OCI-M1 (cell line): ENCODE data around the gene ARPC1A.
"Not testable (repeated sequence)": the region's sequence is repeated elsewhere in the genome, so short reads cannot be mapped to it uniquely, and the experiment has no call there.

Source experiments
- DNase-seq: peaks from one replicate; lab custom pipeline; 2025; lab: John Stamatoyannopoulos, UW

ARPC1A gene

GRCh38 chr7:99325592-99326407, at the start of gene ARPC1A:
TSS of gene ARPC1A (plus strand) at chr7:99325898. CDS start at chr7:99333354, 7,456 bp downstream.
- DNase-seq = peak; percentile 99

- no peak for DNase-seq
These were observed 47.5 kb upstream of the ARPC1A start for GRCh38 chr7:99278180-99278579.

- not testable (repeated sequence) for DNase-seq
These were observed 41.5 kb upstream of the ARPC1A start for GRCh38 chr7:99284165-99284564.

- DNase-seq = no peak
These were observed 37.7 kb upstream of the ARPC1A start for GRCh38 chr7:99287779-99288534.

GRCh38 chr7:99289185-99289584, 36.5 kb upstream of the ARPC1A start:
- DNase-seq = no peak

DNA sequence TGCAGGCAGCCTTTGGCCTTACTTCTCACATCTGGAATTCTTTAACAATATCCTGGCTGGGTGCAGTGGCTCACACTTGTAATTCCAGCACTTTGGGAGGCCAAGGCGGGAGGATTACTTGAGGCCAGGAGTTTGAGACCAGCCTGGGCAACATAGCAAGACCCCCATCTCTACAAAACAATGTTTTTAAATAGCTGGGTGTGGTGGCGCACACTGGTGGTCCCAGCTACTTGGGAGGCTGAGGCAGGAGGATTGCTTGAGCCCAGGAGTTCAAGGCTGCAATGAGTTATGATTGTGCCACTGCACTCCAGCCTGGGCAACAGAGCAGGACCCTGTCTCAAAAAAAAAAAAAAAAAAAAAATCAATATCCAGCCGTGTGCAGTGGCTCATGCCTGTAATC, 35.5 kb upstream of the ARPC1A start:
- not testable (repeated sequence) for DNase-seq

DNA sequence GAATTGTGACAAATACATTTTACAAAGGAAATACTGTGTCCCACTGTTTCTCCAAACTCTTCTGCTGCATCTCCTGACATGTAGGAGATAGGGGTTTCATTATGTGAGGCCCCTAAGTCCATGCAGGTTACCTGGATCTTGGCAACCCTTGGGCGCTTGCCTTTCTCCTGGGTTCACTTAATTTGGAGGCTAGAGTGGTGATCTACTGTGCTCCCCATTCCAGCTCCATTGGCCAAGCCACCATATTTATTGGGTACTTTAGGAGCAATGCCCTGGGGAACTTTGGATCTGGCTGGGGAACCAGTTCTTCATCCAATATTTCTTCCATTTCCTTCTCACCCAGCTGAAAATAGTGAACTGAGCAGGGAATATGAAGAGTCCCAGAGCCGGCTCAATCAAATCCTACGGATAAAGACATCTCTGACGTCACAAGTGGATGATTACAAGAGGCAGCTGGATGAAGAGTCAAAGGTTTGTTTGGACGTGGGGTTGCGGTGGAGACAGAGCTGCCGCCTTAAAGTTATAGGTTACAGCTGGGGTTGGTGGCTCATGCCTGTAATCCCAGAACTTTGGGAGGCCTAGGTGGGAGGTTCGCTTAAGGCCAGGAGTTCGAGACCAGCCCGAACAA, 34.6 kb upstream of the ARPC1A start:
- DNase-seq = no peak

- DNase-seq = no peak
These were observed 33.6 kb upstream of the ARPC1A start for GRCh38 chr7:99292127-99292526.

- DNase-seq = peak; percentile 30
These were observed 32.5 kb upstream of the ARPC1A start for GRCh38 chr7:99293167-99293566.

DNA sequence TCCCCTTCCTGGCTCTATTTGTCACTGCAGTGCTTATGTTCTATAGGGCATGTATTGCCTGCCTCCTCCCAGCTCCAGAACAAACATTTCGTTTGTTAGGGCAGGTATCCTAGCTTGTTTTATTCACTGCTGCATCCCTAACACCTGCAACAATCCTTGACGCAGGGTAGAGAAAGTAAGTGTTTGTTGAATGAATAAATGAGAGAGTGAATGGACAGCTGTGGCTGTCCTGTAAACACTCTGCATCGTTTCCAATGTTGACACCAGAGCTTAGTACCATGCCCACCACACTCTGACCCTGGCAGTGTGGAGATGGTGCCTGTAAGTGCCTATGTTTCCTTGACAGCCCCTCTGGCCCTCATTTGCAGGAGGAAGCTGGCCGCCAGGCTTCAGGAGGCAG, 32.0 kb upstream of the ARPC1A start:
- DNase-seq = no peak

DNA sequence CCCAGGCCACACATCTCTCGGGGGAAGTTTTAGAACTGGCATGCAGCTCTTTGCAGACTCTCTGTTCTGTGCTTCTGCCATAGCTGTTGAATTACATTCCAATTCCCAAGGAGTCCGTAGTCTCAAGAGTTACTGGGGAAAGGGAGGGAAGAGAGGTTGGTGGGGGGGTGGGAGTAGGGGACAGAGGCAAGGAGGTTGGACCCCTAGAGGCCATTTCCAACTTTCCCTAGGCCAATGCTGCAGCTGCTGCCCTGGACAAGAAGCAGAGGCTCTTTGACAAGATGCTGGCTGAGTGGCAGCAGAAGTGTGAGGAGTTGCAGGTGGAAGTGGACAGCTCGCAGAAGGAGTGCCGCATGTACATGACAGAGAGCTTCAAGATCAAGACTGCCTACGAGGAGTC, 29.2 kb upstream of the ARPC1A start:
- DNase-seq = no peak

- DNase-seq = no peak
These were observed 24.2 kb upstream of the ARPC1A start for GRCh38 chr7:99301496-99301895.

GRCh38 chr7:99305473-99306260, 20.0 kb upstream of the ARPC1A start:
- no peak for DNase-seq

- no peak for DNase-seq
These were observed 17.1 kb upstream of the ARPC1A start for GRCh38 chr7:99308461-99309074.

DNA sequence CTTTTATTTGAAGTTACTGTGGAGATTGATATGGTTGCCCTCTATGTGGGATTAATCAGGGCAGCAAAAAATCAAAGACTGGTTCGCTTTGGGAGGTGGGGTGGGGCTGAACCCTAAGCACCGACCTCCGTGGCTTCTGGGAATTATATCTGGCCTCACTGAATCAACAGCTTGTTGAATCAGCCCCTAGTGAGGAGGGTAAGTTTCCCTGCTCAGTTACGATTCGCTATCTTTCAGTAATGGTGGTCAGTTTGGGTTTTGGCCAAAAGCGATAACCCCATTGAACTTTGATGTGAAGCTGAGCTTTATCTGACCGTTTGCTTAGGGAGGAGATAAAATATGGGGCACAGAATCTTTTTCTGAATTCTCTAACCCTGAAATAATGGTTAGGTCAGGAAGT, 16.6 kb upstream of the ARPC1A start:
- peak; percentile 75 for DNase-seq

DNA sequence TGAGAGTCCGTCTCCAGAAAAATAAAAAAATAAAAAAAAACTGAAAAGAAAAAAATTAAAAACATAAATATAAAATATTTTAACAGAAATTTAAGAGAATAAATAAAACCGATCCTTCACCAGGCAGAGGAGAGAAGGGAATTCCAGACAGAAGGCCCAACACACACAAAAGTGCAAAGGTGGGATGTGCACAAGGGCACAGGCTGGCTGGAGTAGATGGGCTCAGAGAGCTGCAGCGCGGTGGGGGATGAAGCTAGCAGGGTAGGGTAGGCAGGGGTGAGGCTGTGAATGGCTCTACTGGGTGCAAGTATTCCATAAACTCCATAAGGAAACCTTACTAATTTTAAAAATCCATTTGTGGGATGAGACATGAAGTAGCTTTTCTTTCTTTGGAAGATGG, 15.7 kb upstream of the ARPC1A start:
- DNase-seq = no peak

DNA sequence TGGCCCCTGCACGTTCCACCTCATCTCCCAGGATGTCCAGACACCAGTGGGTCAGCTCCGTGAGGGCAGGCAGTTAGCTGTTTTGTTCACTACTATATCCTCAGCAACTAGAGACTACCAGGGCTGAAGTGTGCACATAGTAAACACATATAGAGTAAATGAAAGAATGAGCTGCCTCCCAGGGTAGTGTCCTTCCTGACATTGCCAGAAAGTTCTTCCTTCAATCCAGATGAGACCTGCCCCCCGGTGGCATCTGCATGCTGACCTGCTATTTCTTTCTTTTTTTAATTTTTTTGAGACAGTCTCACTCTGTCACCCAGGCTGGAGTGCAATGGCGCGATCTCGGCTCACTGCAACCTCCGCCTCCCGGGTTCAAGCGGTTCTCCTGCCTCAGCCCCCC, 14.0 kb upstream of the ARPC1A start:
- no peak for DNase-seq

DNA sequence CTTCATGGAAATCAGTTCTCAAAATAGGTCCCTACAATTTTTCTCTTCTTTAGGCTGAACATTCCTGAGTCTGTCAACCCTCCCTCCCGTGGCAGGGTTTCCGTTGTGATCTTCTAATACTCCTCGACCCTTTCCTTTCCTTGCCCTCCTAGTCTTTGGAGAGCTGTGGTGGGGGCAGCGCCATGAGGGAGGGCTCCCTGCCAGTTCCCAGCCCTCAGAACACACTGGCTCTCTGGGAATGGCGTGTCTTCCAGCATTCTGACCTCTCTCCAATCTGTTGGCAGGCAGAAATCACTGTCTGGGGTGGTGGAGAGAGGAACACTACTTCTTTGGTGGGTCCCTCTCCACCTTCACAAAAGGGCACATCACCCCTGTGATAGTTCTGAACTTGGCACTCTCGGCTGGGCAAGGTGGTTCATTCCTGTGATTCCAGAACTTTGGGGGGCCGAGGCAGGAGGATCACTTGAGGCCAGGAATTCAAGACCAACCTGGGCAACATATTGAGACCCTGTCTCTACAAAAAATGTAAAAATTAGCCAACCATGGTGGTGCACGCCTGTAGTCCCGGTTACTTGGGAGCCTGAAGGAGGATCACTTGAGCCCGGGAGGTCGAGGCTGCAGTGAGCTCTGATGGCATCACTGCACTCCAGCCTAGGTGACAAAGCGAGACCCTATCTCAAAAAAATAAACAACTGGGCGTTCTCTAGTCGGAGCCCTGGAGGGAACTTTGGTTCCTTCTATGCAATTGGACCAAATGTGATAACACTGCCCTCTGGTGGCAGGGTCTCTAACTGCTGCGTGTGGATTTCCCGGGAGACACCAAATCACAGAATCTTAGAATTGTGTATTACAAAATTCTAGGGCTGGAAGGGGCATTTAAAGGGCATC, 13.1 kb upstream of the ARPC1A start:
- DNase-seq = peak; percentile 92

- DNase-seq = no peak
These were observed 12.5 kb upstream of the ARPC1A start for GRCh38 chr7:99313204-99313573.

DNA sequence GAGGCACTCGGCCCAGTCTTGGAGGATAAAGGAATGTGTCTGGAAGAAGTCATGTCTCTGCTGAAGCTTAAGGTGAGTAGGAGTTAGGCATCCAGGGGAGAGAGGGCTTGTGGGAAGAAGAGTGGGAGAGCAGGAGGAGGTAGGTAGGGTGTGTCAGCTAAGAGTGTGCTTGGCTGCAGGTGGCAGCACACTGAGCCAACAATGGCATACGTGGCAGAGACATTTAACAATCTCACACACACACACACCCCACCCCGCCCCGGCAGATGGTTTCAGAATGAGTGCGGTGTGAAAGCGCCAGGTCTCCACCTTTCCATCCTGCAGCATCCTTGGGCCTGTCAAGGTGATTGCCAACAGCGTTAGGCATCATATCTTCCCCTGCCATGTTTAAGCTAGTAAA, 11.2 kb upstream of the ARPC1A start:
- no peak for DNase-seq

DNA sequence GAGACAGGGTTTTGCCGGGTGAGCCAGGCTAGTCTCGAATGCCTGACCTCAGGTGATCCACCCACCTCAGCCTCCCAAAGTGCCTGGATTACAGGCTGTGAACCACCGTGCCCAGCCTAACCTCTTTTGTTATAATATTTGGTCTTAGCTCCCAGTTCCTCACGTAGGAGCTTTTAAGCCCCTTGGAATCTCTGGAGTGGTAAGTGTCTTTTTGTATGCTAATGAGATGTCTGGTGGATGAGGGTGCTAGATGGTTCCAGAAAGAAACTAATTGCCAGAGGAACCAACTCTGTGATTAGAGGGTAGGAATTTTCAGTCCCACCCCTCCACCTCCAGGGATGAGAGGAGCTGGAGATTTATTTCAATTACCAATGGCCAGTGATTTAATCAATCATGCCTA, 5.3 kb upstream of the ARPC1A start:
- DNase-seq = no peak
